Left lung (tissue), 10 donors: ENCODE results near the gene PABPC1L. TPM values are rescaled to one million over a fixed set of nuclear protein-coding genes. Genes with fewer than 3 reads are reported as not detected.

ENCODE experiments used
- ATAC-seq: fragments of 200-7000 bp; cut with Tn5 transposase; one replicate; pipeline ENCODE4 v1.9.1; 2020; ENCODE audit warnings: moderate library complexity
- DNase-seq, 4 donors: peaks; one replicate each; pipeline ENCODE4 v3.0.0-alpha.2; 2013 to 2020
- H3K27ac ChIP-seq, 2 donors: fragments of 200-600 bp; sonication (generic) in 1 of 2; one replicate each; pipeline versions ENCODE4 v1.5.0 to v1.8.0; 2020 to 2021
- H3K27me3 ChIP-seq, 2 donors: fragments of 200-600 bp; sonication (generic) in 1 of 2; one replicate each; pipeline versions ENCODE4 v1.5.0 to v1.8.0; 2020 to 2021
- H3K36me3 ChIP-seq, 2 donors: fragments of 200-600 bp; sonication (generic) in 1 of 2; one replicate each; pipeline versions ENCODE4 v1.5.0 to v1.8.0; 2020 to 2021
- H3K4me1 ChIP-seq, 2 donors: fragments of 200-600 bp; one replicate each; pipeline ENCODE4 v1.8.0; 2021
- H3K4me3 ChIP-seq, 2 donors: fragments of 200-600 bp; sonication (generic) in 1 of 2; one replicate each; pipeline versions ENCODE4 v1.5.0 to v1.8.0; 2020 to 2021; ENCODE audit warnings: mild to moderate bottlenecking in 1 of 2
- H3K9me3 ChIP-seq, 2 donors: fragments of 200-600 bp; sonication (generic) in 1 of 2; one replicate each; pipeline versions ENCODE4 v1.5.0 to v1.8.0; 2020 to 2021
- intact Hi-C, 2 donors: fragments of 100-400 bp; cut with DNase I; formaldehyde crosslinking; loops; one replicate each; pipeline versions ENCODE4 v1.11.2 to v1.14.2; 2022
- polyA plus RNA-seq, 6 donors: library from polyadenylated mRNA; unstranded; fragments of 120-200 nt; gene quantifications; one replicate each; pipeline ENCODE4 v1.2.1, GENCODE V29; 2013; ENCODE audit not compliant: insufficient read length in 6 of 6
- total RNA-seq, 2 donors: library from RNA; stranded (reverse); fragmentation: NEBNext Ultra II Directional; extraction: Animal tissue kit (Norgen Biotek cat#: 25700); gene quantifications; one replicate each; pipeline ENCODE4 v1.2.1, GENCODE V29; 2021
- TF ChIP-seq, protein P1 (sequence below), 2 donors: fragments of 200-600 bp; sonication (generic) in 1 of 2; IDR thresholded peaks; one replicate each; pipeline versions ENCODE4 v1.5.0 to v1.8.0; 2021; ENCODE audit warnings: antibody characterized with exemption in 2 of 2
- donor health status: DM: no; HTN: yes; CAD: no.
- donor health status: DM: no; HTN: no; CAD: no.

PABPC1L gene
- total and polyA plus RNA-seq, 8 donors: 41.2 to 116 (median 88.5) TPM

DNA sequence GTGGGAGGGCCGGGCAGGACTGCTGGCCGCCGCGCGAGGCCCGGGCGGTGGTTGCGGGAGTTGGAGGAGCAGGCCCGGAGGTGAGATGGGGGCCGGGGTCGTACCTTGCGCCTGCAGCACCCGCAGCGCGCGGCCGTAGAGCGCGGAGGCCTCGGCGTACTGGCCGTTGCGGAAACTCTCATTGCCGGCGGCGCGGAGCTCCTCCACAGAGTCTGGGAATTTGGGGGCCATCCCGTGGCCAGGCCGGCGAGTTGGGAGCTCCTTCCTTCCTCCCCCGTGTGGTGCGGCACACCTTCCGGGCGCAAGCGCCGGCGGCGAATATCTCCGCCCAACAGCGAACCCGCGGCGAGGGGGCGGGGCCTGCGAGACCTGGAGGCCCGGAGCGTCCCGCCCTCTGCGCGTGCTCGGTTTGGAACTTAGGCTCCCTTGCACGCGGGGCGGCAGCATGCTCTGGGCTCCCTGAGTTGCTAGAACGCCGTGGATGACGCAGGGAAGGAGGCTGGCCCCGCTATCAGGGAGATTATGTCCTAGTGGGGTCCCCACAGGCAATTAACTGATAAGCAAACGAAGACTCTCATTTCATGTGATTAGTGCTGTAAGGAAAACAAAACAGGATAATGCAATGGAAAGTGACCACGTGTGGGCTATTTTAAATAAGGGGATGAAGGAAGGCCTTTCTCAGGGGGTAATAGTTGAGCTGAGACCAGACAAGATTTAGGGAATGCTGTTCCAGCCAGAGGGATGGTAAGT is 50.4 kb downstream of the PABPC1L start, which contains the start of gene TOMM34:
TOMM34 (minus strand) TSS at position 295 of the 750 bp plus-strand sequence; CDS start at position 231, 64 bp downstream.
- H3K4me3 ChIP-seq: peak within 1 kb of the TSS; percentile 72 to 94
- H3K27ac ChIP-seq: peak within 1 kb of the TSS; percentile 79 to 81
- intact Hi-C loops: no loop called here
- TF ChIP-seq, protein P1, sequence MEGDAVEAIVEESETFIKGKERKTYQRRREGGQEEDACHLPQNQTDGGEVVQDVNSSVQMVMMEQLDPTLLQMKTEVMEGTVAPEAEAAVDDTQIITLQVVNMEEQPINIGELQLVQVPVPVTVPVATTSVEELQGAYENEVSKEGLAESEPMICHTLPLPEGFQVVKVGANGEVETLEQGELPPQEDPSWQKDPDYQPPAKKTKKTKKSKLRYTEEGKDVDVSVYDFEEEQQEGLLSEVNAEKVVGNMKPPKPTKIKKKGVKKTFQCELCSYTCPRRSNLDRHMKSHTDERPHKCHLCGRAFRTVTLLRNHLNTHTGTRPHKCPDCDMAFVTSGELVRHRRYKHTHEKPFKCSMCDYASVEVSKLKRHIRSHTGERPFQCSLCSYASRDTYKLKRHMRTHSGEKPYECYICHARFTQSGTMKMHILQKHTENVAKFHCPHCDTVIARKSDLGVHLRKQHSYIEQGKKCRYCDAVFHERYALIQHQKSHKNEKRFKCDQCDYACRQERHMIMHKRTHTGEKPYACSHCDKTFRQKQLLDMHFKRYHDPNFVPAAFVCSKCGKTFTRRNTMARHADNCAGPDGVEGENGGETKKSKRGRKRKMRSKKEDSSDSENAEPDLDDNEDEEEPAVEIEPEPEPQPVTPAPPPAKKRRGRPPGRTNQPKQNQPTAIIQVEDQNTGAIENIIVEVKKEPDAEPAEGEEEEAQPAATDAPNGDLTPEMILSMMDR (IDR thresholded peaks at IDR 0.05): no peak
- ATAC-seq: peak; percentile 99
- no peaks in the 10 kb centered on the region for H3K27me3 ChIP-seq
- H3K9me3 ChIP-seq: no peaks in the 10 kb centered on the region
- H3K4me1 ChIP-seq: peaks cover 9 to 26% of the 10 kb centered on the region in 2 donors
- DNase-seq: peak; percentile 86 to 100 (median 96)
- peaks cover 0 to 17% of the 10 kb centered on the region in 2 donors for H3K36me3 ChIP-seq

DNA sequence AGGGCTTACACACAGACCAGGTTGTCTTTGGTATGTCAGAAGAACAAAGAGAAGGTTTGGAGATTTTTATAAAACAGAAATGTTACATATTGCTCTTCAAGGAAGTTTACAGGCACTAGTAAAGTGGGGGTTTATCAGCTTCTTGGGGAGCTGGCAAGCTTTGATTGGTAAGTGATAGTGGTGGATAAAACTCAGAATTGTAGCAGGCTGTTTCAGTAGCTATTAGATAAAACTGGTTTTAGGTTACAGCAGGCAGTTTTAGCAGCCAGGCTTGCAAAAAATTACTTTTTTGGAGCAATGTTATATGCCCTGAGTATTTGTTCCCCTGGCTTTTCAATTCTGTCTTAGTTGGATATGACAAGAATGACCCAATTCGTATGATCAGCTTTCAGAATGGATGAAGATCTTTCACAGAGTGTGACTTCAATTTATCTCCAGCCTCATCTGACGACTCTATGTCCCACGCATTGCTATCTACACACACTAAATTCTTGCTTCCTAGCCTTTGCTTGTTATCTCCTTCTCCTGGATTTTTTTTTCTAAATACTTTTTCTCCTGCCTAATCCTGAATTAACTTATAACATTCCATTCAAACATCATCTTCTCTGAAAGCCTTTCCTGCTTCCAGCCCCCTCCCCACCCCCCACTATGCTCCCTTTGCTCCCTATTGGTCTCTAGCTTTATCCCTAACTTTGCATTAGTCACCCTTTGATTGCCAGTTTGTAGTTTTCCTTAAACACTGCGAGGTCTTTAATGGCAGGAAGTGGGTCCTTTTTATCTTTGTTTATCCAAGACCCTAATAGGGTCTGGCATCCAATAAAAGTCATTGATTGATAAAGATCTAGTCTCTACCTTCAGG is 51.4 kb downstream of the PABPC1L start:
- TF ChIP-seq, protein P1 (IDR thresholded peaks at IDR 0.05): no peak
- intact Hi-C loops: no loop called here
- H3K27ac ChIP-seq: peak overlapping the region in 1 of 2 donors; percentile 81
- peaks cover 9 to 33% of the 10 kb centered on the region in 2 donors for H3K4me1 ChIP-seq
- H3K36me3 ChIP-seq: peaks cover 0 to 8% of the 10 kb centered on the region in 2 donors
- H3K27me3 ChIP-seq: no peaks in the 10 kb centered on the region
- H3K9me3 ChIP-seq: no peaks in the 10 kb centered on the region
- ATAC-seq (no peak), DNase-seq (no peak)
- no peak overlapping the region for H3K4me3 ChIP-seq

DNA sequence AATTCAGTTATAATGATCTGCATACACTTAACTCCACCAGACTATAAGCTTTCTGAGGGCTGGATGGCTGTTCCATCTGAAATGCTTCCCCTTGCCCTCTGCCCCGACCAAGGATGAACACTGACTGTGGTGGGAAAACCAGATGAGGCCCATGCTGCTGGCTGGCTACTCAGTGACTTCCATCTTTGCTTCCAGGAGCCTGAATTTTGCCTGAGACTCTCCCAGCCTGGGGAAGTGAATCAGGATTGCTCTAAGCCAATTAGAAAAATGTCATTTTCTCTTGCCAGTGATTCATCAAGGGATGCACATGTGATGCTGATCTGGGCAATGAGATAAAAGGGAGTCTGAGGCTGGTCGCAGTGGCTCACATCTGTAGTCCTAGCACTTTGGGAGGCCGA is 52.0 kb downstream of the PABPC1L start:
- TF ChIP-seq, protein P1 (IDR thresholded peaks at IDR 0.05): no peak
- H3K4me3 ChIP-seq: no peak overlapping the region
- ATAC-seq (no peak), DNase-seq (no peak)
- H3K9me3 ChIP-seq: no peaks in the 10 kb centered on the region
- no peak overlapping the region for H3K27ac ChIP-seq
- H3K27me3 ChIP-seq: no peaks in the 10 kb centered on the region
- intact Hi-C loops: no loop called here
- H3K4me1 ChIP-seq: peaks cover 10 to 33% of the 10 kb centered on the region in 2 donors
- peaks cover 0 to 6% of the 10 kb centered on the region in 2 donors for H3K36me3 ChIP-seq

DNA sequence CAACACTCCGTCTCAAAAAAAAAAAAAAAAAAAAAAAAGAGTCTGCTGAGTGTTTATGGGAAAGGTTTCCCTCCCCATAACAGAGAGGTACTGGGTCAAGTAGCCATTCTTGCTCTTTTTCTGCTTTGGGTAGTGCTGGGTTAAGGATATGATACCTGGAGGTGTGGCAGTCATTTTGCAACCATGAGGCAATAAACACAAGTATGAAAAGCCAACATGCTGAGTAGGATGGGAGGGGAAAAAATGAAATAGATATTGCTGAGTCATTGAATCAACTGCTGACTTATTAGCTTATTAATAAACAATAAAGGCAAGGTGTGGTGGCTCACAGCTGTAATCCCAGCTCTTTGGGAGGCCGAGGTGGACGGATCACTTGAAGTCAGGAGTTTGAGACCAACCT is 52.6 kb downstream of the PABPC1L start:
- intact Hi-C loops: no loop called here
- Histone ChIP-seq H3K4me3 (no peak overlapping the region), H3K36me3 (no peaks in the 10 kb centered on the region), H3K27me3 (no peaks in the 10 kb centered on the region), H3K9me3 (no peaks in the 10 kb centered on the region), H3K27ac (no peak overlapping the region), H3K4me1 (peaks cover 16 to 38% of the 10 kb centered on the region in 2 donors)
- ATAC-seq (no peak), DNase-seq (no peak)
- TF ChIP-seq, protein P1 (IDR thresholded peaks at IDR 0.05): no peak
